Transverse colon (tissue), 4 donors: ENCODE results near the gene GBGT1. TPM values are rescaled to one million over a fixed set of nuclear protein-coding genes. Genes with fewer than 3 reads are reported as not detected.

ENCODE experiments used
- DNase-seq: peaks from one replicate; pipeline ENCODE4 v3.0.0-alpha.2; 2019
- H3K27ac ChIP-seq, 4 donors: fragments of 200-600 bp; sonication (generic); 2 replicates each; pipeline ENCODE4 v1.5.1; 2016 to 2018; ENCODE audit warnings: inconsistent platforms in 4 of 4
- H3K27me3 ChIP-seq: fragments of 200-600 bp; sonication (generic); 2 replicates; pipeline ENCODE4 v1.5.1; 2017; ENCODE audit warnings: inconsistent platforms
- H3K36me3 ChIP-seq, 4 donors: fragments of 200-600 bp; sonication (generic); 2 replicates each; pipeline ENCODE4 v1.5.1; 2017 to 2019; ENCODE audit warnings: inconsistent platforms in 4 of 4
- H3K4me1 ChIP-seq, 4 donors: fragments of 200-600 bp; sonication (generic); 2 replicates each; pipeline ENCODE4 v1.5.1; 2017 to 2020; ENCODE audit warnings: inconsistent platforms in 4 of 4
- H3K4me3 ChIP-seq, 4 donors: fragments of 200-600 bp; sonication (generic); 1 replicate in 1 of 4; 2 replicates in 3 of 4; pipeline versions ENCODE4 v1.5.1 to v1.6.1; 2017 to 2019; ENCODE audit warnings: inconsistent platforms in 4 of 4
- H3K9me3 ChIP-seq, 2 donors: fragments of 200-600 bp; sonication (generic); 2 replicates each; pipeline ENCODE4 v1.5.1; 2017 to 2019; ENCODE audit warnings: inconsistent platforms in 2 of 2
- CTCF ChIP-seq, 5 experiments: fragments of 200-600 bp in 3 of 5; fragments of 450-650 bp in 2 of 5; sonication (generic) in 3 of 5; IDR thresholded peaks; 1 replicate in 2 of 5; 2 replicates in 3 of 5; pipeline ENCODE4 v1.5.1; 2016 to 2017; ENCODE audit warnings: antibody characterized with exemption in 5 of 5, inconsistent platforms in 3 of 5, mild to moderate bottlenecking in 2 of 5, moderate library complexity in 1 of 5
- EP300 ChIP-seq: sonication (generic); formaldehyde crosslinking; IDR thresholded peaks from one replicate; pipeline ENCODE4 v1.6.1; 2017; ENCODE audit warnings: antibody characterized with exemption, low read depth
- POLR2A ChIP-seq: fragments of 450-650 bp; IDR thresholded peaks from one replicate; pipeline ENCODE4 v1.6.1; 2016; ENCODE audit warnings: antibody characterized with exemption, mild to moderate bottlenecking, moderate library complexity
- POLR2AphosphoS5 ChIP-seq, 3 donors: sonication (generic); formaldehyde crosslinking; IDR thresholded peaks; one replicate each; pipeline ENCODE4 v1.6.1; 2016; ENCODE audit warnings: antibody characterized with exemption in 3 of 3
- WGBS, 2 donors: methylation state at CpG; one replicate each; pipeline ENCODE4 v1.1.5; 2018; ENCODE audit warnings: low coverage in 1 of 2; 5-methylcytosine and 5-hydroxymethylcytosine counted together
- in situ Hi-C, 4 donors: fragments of 200-750 bp; cut with MboI; loops; one replicate each; pipeline versions ENCODE4 v1.15.0 to v1.15.1; 2017; ENCODE audit warnings: low sequenced_read_pairs in 3 of 4, low pct_ligation_motif_present in 1 of 4, low pct_unique_long_range_greater_than_20kb in 1 of 4
- intact Hi-C: fragments of 100-400 bp; cut with DNase I; formaldehyde crosslinking; loops from one replicate; pipeline ENCODE4 v1.15.1; 2023; ENCODE audit warnings: low total_unique reads
- total RNA-seq, 4 donors: library from RNA; depleted of rRNA; stranded (reverse); fragments of >200 nt; gene quantifications; one replicate each; pipeline ENCODE4 v1.1.0, GENCODE V29; 2016

Gene GBGT1
- total RNA-seq, 4 donors from 2014 or later: 4.1 to 15.7 (median 11.8) TPM

GRCh38 chr9:133160742-133161546, 2.8 kb downstream of the GBGT1 start:
- peak; percentile 76 for DNase-seq
- intact Hi-C loops: no loop called here

GRCh38 chr9:133158695-133159094, 5.0 kb downstream of the GBGT1 start:
- H3K27me3 ChIP-seq: peaks cover 9% of the 10 kb centered on the region
- H3K9me3 ChIP-seq: no peaks in the 10 kb centered on the region
- H3K27ac ChIP-seq: no peak overlapping the region
- H3K4me1 ChIP-seq: peaks cover 0 to 20% (median 8%) of the 10 kb centered on the region in 4 donors
- TF ChIP-seq EP300: no peak
- no peak for TF ChIP-seq POLR2AphosphoS5 (IDR thresholded peaks at IDR 0.05)
- no peak for TF ChIP-seq POLR2A
- no peak for TF ChIP-seq CTCF (IDR thresholded peaks at IDR 0.05)
- H3K4me3 ChIP-seq: no peak overlapping the region
- in situ Hi-C loops (no loop called here), intact Hi-C loops (no loop called here)
- no peak for DNase-seq
- WGBS, 2 donors: 77 to 90% methylated on average over 2 to 3 of the region's 3 CpGs
- no peaks in the 10 kb centered on the region for H3K36me3 ChIP-seq

More at GRCh38 chr9:133160742-133161546, 2.8 kb downstream of the GBGT1 start:
- no peaks in the 10 kb centered on the region for H3K9me3 ChIP-seq
- H3K4me1 ChIP-seq: peaks cover 0 to 30% (median 13%) of the 10 kb centered on the region in 4 donors
- no peaks in the 10 kb centered on the region for H3K36me3 ChIP-seq
- peak; percentile 68 to 88 (median 82) for TF ChIP-seq CTCF (IDR thresholded peaks at IDR 0.05)
- TF ChIP-seq POLR2AphosphoS5 (IDR thresholded peaks at IDR 0.05): peak in 2 of 3 donors; percentile 34 to 42
- TF ChIP-seq EP300: no peak
- 52 to 68% methylated on average over 4 to 9 of the region's 9 CpGs for WGBS, 2 donors
- in situ Hi-C loops: no loop called here
- no peak overlapping the region for H3K4me3 ChIP-seq
- peak overlapping the region; percentile 33 to 57 (median 56) for H3K27ac ChIP-seq
- peaks cover 9% of the 10 kb centered on the region for H3K27me3 ChIP-seq

GRCh38 chr9:133155156-133155555, 8.6 kb downstream of the GBGT1 start:
- H3K36me3 ChIP-seq: no peaks in the 10 kb centered on the region
- WGBS, 2 donors: 83 to 87% methylated on average over 2 to 9 of the region's 9 CpGs
- H3K27me3 ChIP-seq: no peaks in the 10 kb centered on the region
- no peak for DNase-seq
- TF ChIP-seq EP300 (no peak), POLR2AphosphoS5 (IDR thresholded peaks at IDR 0.05) (no peak), CTCF (IDR thresholded peaks at IDR 0.05) (no peak), POLR2A (no peak)
- in situ Hi-C loops (no loop called here), intact Hi-C loops (no loop called here)
- no peaks in the 10 kb centered on the region for H3K9me3 ChIP-seq
- no peak overlapping the region for H3K4me3 ChIP-seq
- H3K4me1 ChIP-seq: no peaks in the 10 kb centered on the region
- H3K27ac ChIP-seq: no peak overlapping the region

- no peak for DNase-seq
- H3K27ac ChIP-seq: no peak overlapping the region
- no peaks in the 10 kb centered on the region for H3K36me3 ChIP-seq
- peaks cover 0 to 6% (median 3%) of the 10 kb centered on the region in 4 donors for H3K4me1 ChIP-seq
- H3K27me3 ChIP-seq: no peaks in the 10 kb centered on the region
- no peak overlapping the region for H3K4me3 ChIP-seq
- intact Hi-C loops: no loop called here
- no peak for TF ChIP-seq EP300
- TF ChIP-seq POLR2AphosphoS5 (IDR thresholded peaks at IDR 0.05): no peak
- TF ChIP-seq POLR2A: no peak
- no peak for TF ChIP-seq CTCF (IDR thresholded peaks at IDR 0.05)
- in situ Hi-C loops: no loop called here
- H3K9me3 ChIP-seq: no peaks in the 10 kb centered on the region
- 50 to 93% methylated on average over 2 to 13 of the region's 13 CpGs for WGBS, 2 donors
These were observed 9.4 kb downstream of the GBGT1 start for GRCh38 chr9:133154097-133154989.
